ENCODE results near the gene TRABD2B. TPM values are rescaled to one million over a fixed set of nuclear protein-coding genes. Genes with fewer than 3 reads are reported as not detected.

TRABD2B gene
- polyA plus RNA-seq, 3 donors = 23.1 to 26.6 (median 24.7) TPM

Other genes starting within 250 kb of the TRABD2B start
- gene SLC5A9, start 225.3 kb upstream of the TRABD2B start, polyA plus RNA-seq (ENCODE audit: insufficient read length in 3 of 3) = 10 to 100 TPM in 1 of 3 donors, 1 to 10 TPM in 2; 3.5 to 26.2 (median 8.9) TPM